ENCODE results near the gene YWHAQ. TPM values are rescaled to one million over a fixed set of nuclear protein-coding genes. Genes with fewer than 3 reads are reported as not detected.

The YWHAQ gene
- total RNA-seq, 1 donor from 2014 or later: 408 TPM

GRCh38 chr2:9674891-9675414 is 44.2 kb upstream of the YWHAQ start:
- Mint-ChIP-seq H3K4me1 (ENCODE audit: low read depth, unreplicated experiment) (peaks cover 22% of the 10 kb centered on the region), H3K36me3 (ENCODE audit: low read depth, unreplicated experiment) (no peaks in the 10 kb centered on the region), H3K27ac (ENCODE audit: unreplicated experiment) (peak overlapping the region; percentile 94), H3K4me3 (ENCODE audit: unreplicated experiment) (peak overlapping the region; percentile 8), H3K27me3 (ENCODE audit: low read depth, unreplicated experiment) (no peaks in the 10 kb centered on the region), H3K9me3 (ENCODE audit: unreplicated experiment) (peaks cover 2% of the 10 kb centered on the region)
- Histone ChIP-seq H4K20me1 (ENCODE audit: insufficient read depth, low read length) (no peaks in the 10 kb centered on the region), H3K9ac (ENCODE audit: low read length) (peak overlapping the region; percentile 78), H3K36me3 (ENCODE audit: insufficient read depth, low read length) (no peaks in the 10 kb centered on the region), H3K27me3 (ENCODE audit: insufficient read depth, low read length) (no peaks in the 10 kb centered on the region), H3K4me3 (ENCODE audit: insufficient read depth, low read depth, low read length) (peak overlapping the region; percentile 46), H3K4me1 (ENCODE audit: insufficient read depth, low read length) (peaks cover 22% of the 10 kb centered on the region), H3K27ac (ENCODE audit: low read depth, low read length) (peak overlapping the region; percentile 88), H3K9me3 (ENCODE audit: insufficient read depth, low read depth, low read length) (no peaks in the 10 kb centered on the region), H2AFZ (ENCODE audit: low read depth, low read length) (peak overlapping the region; percentile 42), H3K4me2 (ENCODE audit: low read length) (peak overlapping the region; percentile 87), H3K79me2 (ENCODE audit: insufficient read depth, low read length) (no peaks in the 10 kb centered on the region)
- no peak for DNase-seq (ENCODE audit: low read depth)
- TF ChIP-seq CTCF (IDR thresholded peaks at IDR 0.05; ENCODE audit: insufficient read depth, low read depth, low read length): no peak
- TF ChIP-seq EZH2 (IDR thresholded peaks at IDR 0.05; ENCODE audit: insufficient read depth, low read length): no peak
- no peak for FAIRE-seq

- no peak overlapping the region for H3K4me2 ChIP-seq (ENCODE audit: low read length)
- no peaks in the 10 kb centered on the region for H3K36me3 Mint-ChIP-seq (ENCODE audit: low read depth, unreplicated experiment)
- H3K79me2 ChIP-seq (ENCODE audit: insufficient read depth, low read length): no peaks in the 10 kb centered on the region
- no peak overlapping the region for H3K9ac ChIP-seq (ENCODE audit: low read length)
- no peak overlapping the region for H3K4me3 ChIP-seq (ENCODE audit: insufficient read depth, low read depth, low read length)
- H3K27ac ChIP-seq (ENCODE audit: low read depth, low read length): no peak overlapping the region
- FAIRE-seq: no peak
- no peak overlapping the region for H3K4me3 Mint-ChIP-seq (ENCODE audit: unreplicated experiment)
- no peaks in the 10 kb centered on the region for H3K9me3 ChIP-seq (ENCODE audit: insufficient read depth, low read depth, low read length)
- H3K4me1 Mint-ChIP-seq (ENCODE audit: low read depth, unreplicated experiment): peaks cover 22% of the 10 kb centered on the region
- DNase-seq (ENCODE audit: low read depth): no peak
- no peaks in the 10 kb centered on the region for H4K20me1 ChIP-seq (ENCODE audit: insufficient read depth, low read length)
- H2AFZ ChIP-seq (ENCODE audit: low read depth, low read length): no peak overlapping the region
- H3K9me3 Mint-ChIP-seq (ENCODE audit: unreplicated experiment): peaks cover 2% of the 10 kb centered on the region
- TF ChIP-seq CTCF (IDR thresholded peaks at IDR 0.05; ENCODE audit: insufficient read depth, low read depth, low read length) (no peak), EZH2 (IDR thresholded peaks at IDR 0.05; ENCODE audit: insufficient read depth, low read length) (no peak)
- no peaks in the 10 kb centered on the region for H3K27me3 Mint-ChIP-seq (ENCODE audit: low read depth, unreplicated experiment)
- no peaks in the 10 kb centered on the region for H3K36me3 ChIP-seq (ENCODE audit: insufficient read depth, low read length)
- H3K27me3 ChIP-seq (ENCODE audit: insufficient read depth, low read length): no peaks in the 10 kb centered on the region
- H3K4me1 ChIP-seq (ENCODE audit: insufficient read depth, low read length): peaks cover 22% of the 10 kb centered on the region
- peak overlapping the region; percentile 66 for H3K27ac Mint-ChIP-seq (ENCODE audit: unreplicated experiment)
These were observed 43.2 kb upstream of the YWHAQ start for GRCh38 chr2:9673914-9674481.

- Histone ChIP-seq H3K4me1 (ENCODE audit: insufficient read depth, low read length) (peaks cover 18% of the 10 kb centered on the region), H3K9me3 (ENCODE audit: insufficient read depth, low read depth, low read length) (no peaks in the 10 kb centered on the region), H3K27ac (ENCODE audit: low read depth, low read length) (no peak overlapping the region), H4K20me1 (ENCODE audit: insufficient read depth, low read length) (no peaks in the 10 kb centered on the region), H3K4me2 (ENCODE audit: low read length) (no peak overlapping the region), H3K79me2 (ENCODE audit: insufficient read depth, low read length) (no peaks in the 10 kb centered on the region), H3K9ac (ENCODE audit: low read length) (no peak overlapping the region), H3K4me3 (ENCODE audit: insufficient read depth, low read depth, low read length) (no peak overlapping the region), H2AFZ (ENCODE audit: low read depth, low read length) (no peak overlapping the region), H3K36me3 (ENCODE audit: insufficient read depth, low read length) (no peaks in the 10 kb centered on the region), H3K27me3 (ENCODE audit: insufficient read depth, low read length) (no peaks in the 10 kb centered on the region)
- Mint-ChIP-seq H3K36me3 (ENCODE audit: low read depth, unreplicated experiment) (no peaks in the 10 kb centered on the region), H3K4me3 (ENCODE audit: unreplicated experiment) (no peak overlapping the region), H3K27ac (ENCODE audit: unreplicated experiment) (no peak overlapping the region), H3K4me1 (ENCODE audit: low read depth, unreplicated experiment) (no peaks in the 10 kb centered on the region), H3K27me3 (ENCODE audit: low read depth, unreplicated experiment) (peaks cover 12% of the 10 kb centered on the region), H3K9me3 (ENCODE audit: unreplicated experiment) (peaks cover 4% of the 10 kb centered on the region)
- FAIRE-seq (no peak), DNase-seq (ENCODE audit: low read depth) (no peak)
- TF ChIP-seq EZH2 (IDR thresholded peaks at IDR 0.05; ENCODE audit: insufficient read depth, low read length): no peak
- no peak for TF ChIP-seq CTCF (IDR thresholded peaks at IDR 0.05; ENCODE audit: insufficient read depth, low read depth, low read length)
These were observed 38.0 kb upstream of the YWHAQ start for GRCh38 chr2:9668687-9669345.

Measured in astrocyte (in vitro differentiated cells and primary cell).